HepG2 (cell line): ENCODE results near the gene PFDN5. TPM values are rescaled to one million over a fixed set of nuclear protein-coding genes. Genes with fewer than 3 reads are reported as not detected.

Experiments
- ATAC-seq: fragments of 200-7000 bp; cut with Tn5 transposase; 3 replicates; pipeline ENCODE4 v1.9.1; 2020; ENCODE audit warnings: mild to moderate bottlenecking, moderate library complexity
- BruUV-seq: library from RNA; stranded (reverse); fragments of 400-500 nt; replicated peaks from 2 replicates; lab custom pipeline; 2021; lab: Mats Ljungman, UMichigan
- CTCF ChIA-PET: fragments of 300-600 bp; formaldehyde crosslinking; extraction: SDS; loops from one replicate; lab custom pipeline; 2021; ENCODE audit warnings: low total read pairs, inconsistent platforms, low intra/inter-chr PET ratio; lab: Yijun Ruan, JAX
- POLR2A ChIA-PET: fragments of 350-600 bp; sonication (Branson Sonifier 250); formaldehyde crosslinking; loops from one replicate; lab custom pipeline; 2020; ENCODE audit warnings: antibody characterized with exemption, inconsistent platforms; lab: Yijun Ruan, JAX
- DNase-seq: peaks from one replicate; pipeline ENCODE4 v3.0.0-alpha.2; 2015; ENCODE audit warnings: low spot score
- FAIRE-seq: peaks from 3 replicates; lab custom pipeline; 2011; peaks lifted over from hg19 to GRCh38; lab: Jason Lieb, UNC
- H2AFZ ChIP-seq: one replicate; pipeline ENCODE4 v1.6.1; 2011; ENCODE audit warnings: low read length, inconsistent platforms
- H3K27ac ChIP-seq: fragments of 300-600 bp; 3 replicates; pipeline ENCODE4 v1.8.0; 2011; ENCODE audit warnings: mixed run types, mild to moderate bottlenecking, mixed read lengths, low read length, inconsistent platforms; ENCODE audit not compliant: insufficient read depth; ENCODE audit errors: extremely low read length
- H3K27me3 ChIP-seq, 2 experiments: fragments of 200-600 bp in 1 of 2; 2 replicates in 1 of 2; 3 replicates in 1 of 2; pipeline versions ENCODE4 v1.6.0 to v1.8.0; 2011; ENCODE audit warnings: low read length in 2 of 2, mild to moderate bottlenecking in 2 of 2, moderate library complexity in 2 of 2, inconsistent platforms in 1 of 2; ENCODE audit not compliant: insufficient read depth in 2 of 2, control insufficient read depth in 1 of 2
- H3K36me3 ChIP-seq, 2 experiments: fragments of 200-600 bp in 1 of 2; replicated peaks in 1 of 2; 2 replicates in 1 of 2; 3 replicates in 1 of 2; pipeline versions ENCODE4 v1.5.1 to v1.8.0; 2011; ENCODE audit warnings: low read length in 2 of 2, inconsistent platforms in 1 of 2; ENCODE audit not compliant: insufficient read depth in 2 of 2, control insufficient read depth in 1 of 2
- H3K4me1 ChIP-seq: 2 replicates; pipeline ENCODE4 v1.5.1; 2012; ENCODE audit warnings: low read length, inconsistent platforms; ENCODE audit not compliant: insufficient read depth
- H3K4me2 ChIP-seq: 2 replicates; pipeline ENCODE4 v1.6.0; 2011; ENCODE audit warnings: low read depth, low read length, inconsistent platforms
- H3K4me3 ChIP-seq, 3 experiments: fragments of 200-600 bp in 1 of 3; sonication (generic), shearing (Covaris generic) in 1 of 3; replicated peaks in 1 of 3; 2 replicates each; pipeline ENCODE4 v1.5.1; 2011 to 2016; ENCODE audit warnings: low read length in 3 of 3, inconsistent platforms in 2 of 3, low read depth in 2 of 3, mild to moderate bottlenecking in 2 of 3, control low read depth in 1 of 3, mixed read lengths in 1 of 3; ENCODE audit not compliant: insufficient read depth in 1 of 3
- H3K79me2 ChIP-seq: one replicate; pipeline ENCODE4 v1.6.1; 2011; ENCODE audit warnings: low read length, inconsistent platforms; ENCODE audit not compliant: insufficient read depth
- H3K9ac ChIP-seq: 2 replicates; pipeline ENCODE4 v1.6.0; 2011; ENCODE audit warnings: mild to moderate bottlenecking, low read depth, low read length, inconsistent platforms; ENCODE audit not compliant: insufficient read depth
- H3K9me3 ChIP-seq: 2 replicates; pipeline ENCODE4 v1.5.1; 2012; ENCODE audit warnings: mild to moderate bottlenecking, low read length
- H4K20me1 ChIP-seq: 2 replicates; pipeline ENCODE4 v1.6.0; 2011; ENCODE audit warnings: inconsistent platforms, mild to moderate bottlenecking, low read length, moderate library complexity; ENCODE audit not compliant: insufficient read depth
- AKNA ChIP-seq: sonication (generic); formaldehyde crosslinking; IDR thresholded peaks from 2 replicates; pipeline ENCODE4 v1.4.0; 2020; ENCODE audit warnings: missing genetic modification reagents, borderline replicate concordance
- CBX1 ChIP-seq: IDR thresholded peaks from one replicate; pipeline ENCODE4 v1.6.1; 2016; ENCODE audit warnings: antibody characterized with exemption, low read depth
- GTF3A ChIP-seq: sonication (generic); formaldehyde crosslinking; conservative IDR thresholded peaks from 2 replicates; pipeline ENCODE4 v1.4.0; 2020; ENCODE audit warnings: mild to moderate bottlenecking, missing genetic modification reagents
- HMGXB3 ChIP-seq: sonication (generic); formaldehyde crosslinking; IDR thresholded peaks from 2 replicates; pipeline ENCODE4 v1.4.0; 2020; ENCODE audit warnings: missing genetic modification reagents, borderline replicate concordance
- RFXAP ChIP-seq: sonication (generic); formaldehyde crosslinking; IDR thresholded peaks from 2 replicates; pipeline ENCODE4 v1.4.0; 2020; ENCODE audit warnings: missing genetic modification reagents, borderline replicate concordance
- TGIF2 ChIP-seq: IDR thresholded peaks from 2 replicates; pipeline ENCODE4 v1.6.1; 2016; ENCODE audit warnings: control low read depth, missing compliant biosample characterization
- ZKSCAN5 ChIP-seq: sonication (generic); formaldehyde crosslinking; IDR thresholded peaks from 2 replicates; pipeline ENCODE4 v1.5.1; 2020; ENCODE audit warnings: mild to moderate bottlenecking, missing genetic modification reagents
- ZNF44 ChIP-seq: sonication (generic); formaldehyde crosslinking; IDR thresholded peaks from 2 replicates; pipeline ENCODE4 v1.5.1; 2020; ENCODE audit warnings: mild to moderate bottlenecking, missing genetic modification reagents
- ZNF761 ChIP-seq: sonication (generic); formaldehyde crosslinking; conservative IDR thresholded peaks from 2 replicates; pipeline ENCODE4 v1.4.0; 2020; ENCODE audit warnings: mild to moderate bottlenecking, missing genetic modification reagents
- WGBS: methylation state at CpG from one replicate; pipeline ENCODE4 v1.1.6; 2017; ENCODE audit warnings: low lambda C conversion rate; 5-methylcytosine and 5-hydroxymethylcytosine counted together
- in situ Hi-C: cut with HindIII; loops from 2 replicates; pipeline ENCODE4 v1.10.0; 2017; ENCODE audit warnings: low pct_unique_long_range_greater_than_20kb; ENCODE audit not compliant: extremely low pct_ligation_motif_present
- intact Hi-C: fragments of 100-400 bp; cut with micrococcal nuclease; formaldehyde crosslinking; loops from one replicate; pipeline ENCODE4 v1.10.0; 2022; ENCODE audit not compliant: unreplicated experiment
- polyA plus RNA-seq, 8 experiments: library from polyadenylated mRNA; depleted of rRNA in 3 of 8; stranded (reverse) in 7 of 8; unstranded in 1 of 8; fragments of >200 nt; fragmentation: Illumina TruSeq in 4 of 8; extraction: Trizol in 4 of 8; gene quantifications; 2 replicates each; pipeline versions ENCODE4 v1.2.1 to v1.2.3, GENCODE V29; 2011 to 2016; ENCODE audit warnings: low read depth in 4 of 8, missing spikeins in 1 of 8, mixed read lengths in 1 of 8; ENCODE audit not compliant: insufficient read depth in 1 of 8
- total RNA-seq, 5 experiments: library from RNA; depleted of rRNA; stranded (reverse); fragments of >200 nt; fragmentation: Illumina TruSeq; extraction: Trizol; gene quantifications; 2 replicates each; pipeline ENCODE4 v1.2.3, GENCODE V29; 2016; ENCODE audit warnings: low read depth in 1 of 5

Gene PFDN5
- total and polyA plus RNA-seq, 2 of the 13 experiments (the other 11 are each of a cell fraction or from before 2014, with no cell fraction given), result 449 to 462 TPM

DNA sequence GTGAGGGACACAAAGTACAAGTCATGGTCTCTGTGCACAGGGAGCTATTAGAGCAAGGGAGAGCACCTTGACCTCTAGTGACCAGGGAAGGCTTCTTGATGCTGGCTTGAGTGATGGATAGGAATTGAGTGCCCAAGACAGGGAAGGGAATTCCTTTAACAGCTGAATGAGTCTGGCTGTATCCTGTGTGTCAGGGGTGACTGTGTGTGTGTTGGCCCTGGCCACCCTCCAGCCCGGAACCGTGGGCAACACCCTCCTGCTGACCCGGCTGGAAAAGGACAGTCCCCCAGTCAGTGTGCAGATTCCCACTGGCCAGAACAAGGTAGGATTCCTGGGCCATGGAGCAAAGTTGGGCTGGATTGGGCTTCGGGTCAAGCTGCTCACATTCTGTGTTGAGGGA is 5.5 kb upstream of the PFDN5 start:
- Histone ChIP-seq H2AFZ (no peak overlapping the region), H3K4me1 (peaks cover 4% of the 10 kb centered on the region), H3K36me3 (peaks cover 17 to 52% of the 10 kb centered on the region in 2 experiments), H4K20me1 (no peaks in the 10 kb centered on the region), H3K27me3 (no peaks in the 10 kb centered on the region), H3K9ac (no peak overlapping the region), H3K9me3 (no peaks in the 10 kb centered on the region), H3K4me2 (no peak overlapping the region), H3K27ac (no peak overlapping the region), H3K4me3 (no peak overlapping the region), H3K79me2 (no peaks in the 10 kb centered on the region)
- no TSS peak for BruUV-seq
- no peak for ATAC-seq
- WGBS, result 88% methylated on average over 1 of the region's 4 CpGs
- POLR2A ChIA-PET, result no interaction called here
- in situ Hi-C loops, result loop anchor here (5.0 kb wide), 1 partner anchor 78 kb away; no protein-coding TSS in a partner anchor
- intact Hi-C loops, result loop anchor here (5.0 kb wide), 1 partner anchor 133 kb away; no protein-coding TSS in a partner anchor
- DNase-seq, result no peak
- no peak for FAIRE-seq
- no peak for TF ChIP-seq GTF3A
- TF ChIP-seq CBX1, result no peak
- CTCF ChIA-PET, result interaction anchor here (4.5 kb wide), 1 partner anchor 77 kb away, joined by 66 read pairs; no protein-coding TSS in a partner anchor

DNA sequence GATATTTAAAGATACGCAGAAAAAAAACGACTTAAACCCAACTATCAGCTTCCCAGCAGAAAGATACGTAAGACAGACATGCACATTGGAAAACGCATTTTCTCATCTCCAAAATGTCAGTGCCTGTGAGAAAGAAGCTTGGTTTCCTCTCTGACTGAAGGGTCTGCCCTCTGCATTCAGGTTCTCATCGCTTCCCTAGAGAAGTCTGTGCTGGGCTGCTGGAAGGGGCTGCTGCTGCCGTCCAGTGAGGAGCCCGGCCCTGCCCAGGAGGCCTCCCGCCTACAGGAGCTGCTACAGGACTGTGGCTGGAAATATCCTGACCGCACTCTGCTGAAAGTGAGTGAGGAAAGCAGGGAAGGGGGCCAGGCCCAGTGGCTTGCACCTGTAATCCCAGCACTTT is 4.7 kb upstream of the PFDN5 start:
- Histone ChIP-seq H3K27me3 (peaks cover 0 to under 1% of the 10 kb centered on the region in 2 experiments; a peak in 1 of 5 replicates), H3K79me2 (peaks cover 3% of the 10 kb centered on the region), H3K4me3 (no peak overlapping the region), H4K20me1 (no peaks in the 10 kb centered on the region), H2AFZ (no peak overlapping the region), H3K4me1 (peaks cover 6% of the 10 kb centered on the region), H3K36me3 (peaks cover 15 to 48% of the 10 kb centered on the region in 2 experiments), H3K9ac (no peak overlapping the region), H3K27ac (no peak overlapping the region), H3K9me3 (no peaks in the 10 kb centered on the region), H3K4me2 (no peak overlapping the region)
- DNase-seq, result no peak
- WGBS, result 91% methylated on average over 9 of the region's 9 CpGs
- no peak for ATAC-seq
- BruUV-seq, result no TSS peak
- FAIRE-seq, result no peak
- POLR2A ChIA-PET, result no interaction called here
- in situ Hi-C loops, result no loop called here
- CTCF ChIA-PET, result no interaction called here
- intact Hi-C loops, result no loop called here
- no peak for TF ChIP-seq AKNA (CRISPR knock-in tag)
- no peak for TF ChIP-seq ZNF44 (CRISPR knock-in tag)
- TF ChIP-seq ZNF761 (CRISPR knock-in tag), result no peak
- TF ChIP-seq TGIF2, result no peak
- TF ChIP-seq ZKSCAN5 (CRISPR knock-in tag), result no peak
- no peak for TF ChIP-seq HMGXB3 (CRISPR knock-in tag)
- no peak for TF ChIP-seq RFXAP (CRISPR knock-in tag)
